Neutrophil (primary cell): ENCODE measurements around the gene NELL1.

ENCODE experiments used
- H3K27ac ChIP-seq: fragments of 200-600 bp; sonication (generic); 2 replicates; pipeline ENCODE4 v1.5.1; 2016; ENCODE audit warnings: mild to moderate bottlenecking, moderate library complexity
- H3K27me3 ChIP-seq: fragments of 200-600 bp; sonication (generic); 2 replicates; pipeline ENCODE4 v1.6.0; 2016; ENCODE audit warnings: mild to moderate bottlenecking
- H3K36me3 ChIP-seq: fragments of 200-600 bp; sonication (generic); 2 replicates; pipeline ENCODE4 v1.5.1; 2017
- H3K4me1 ChIP-seq, 2 experiments: fragments of 200-600 bp in 1 of 2; sonication (generic) in 1 of 2; 1 replicate in 1 of 2; 2 replicates in 1 of 2; pipeline versions ENCODE4 v1.5.1 to v1.6.1; 2013 to 2016; ENCODE audit warnings: low read depth in 1 of 2, low read length in 1 of 2, mild to moderate bottlenecking in 1 of 2, moderate library complexity in 1 of 2; ENCODE audit not compliant: control insufficient read depth in 1 of 2, insufficient read depth in 1 of 2
- H3K4me3 ChIP-seq, 2 experiments: fragments of 200-600 bp in 1 of 2; sonication (generic) in 1 of 2; 1 replicate in 1 of 2; 2 replicates in 1 of 2; pipeline ENCODE4 v1.5.1; 2013 to 2016; ENCODE audit warnings: low read depth in 1 of 2, low read length in 1 of 2, mild to moderate bottlenecking in 1 of 2, moderate library complexity in 1 of 2
- H3K9me3 ChIP-seq: fragments of 200-600 bp; sonication (generic); 2 replicates; pipeline ENCODE4 v1.5.1; 2016
- TF ChIP-seq, protein P1 (sequence below): fragments of 200-600 bp; sonication (generic); IDR thresholded peaks from 2 replicates; pipeline ENCODE4 v1.5.1; 2016; ENCODE audit warnings: antibody characterized with exemption

The NELL1 gene

GRCh38 chr11:21428796-21429195 lies 759.4 kb downstream of the NELL1 start:
- H3K27ac ChIP-seq: no peak overlapping the region
- H3K4me1 ChIP-seq: no peaks in the 10 kb centered on the region
- H3K27me3 ChIP-seq: no peaks in the 10 kb centered on the region
- TF ChIP-seq, protein P1, sequence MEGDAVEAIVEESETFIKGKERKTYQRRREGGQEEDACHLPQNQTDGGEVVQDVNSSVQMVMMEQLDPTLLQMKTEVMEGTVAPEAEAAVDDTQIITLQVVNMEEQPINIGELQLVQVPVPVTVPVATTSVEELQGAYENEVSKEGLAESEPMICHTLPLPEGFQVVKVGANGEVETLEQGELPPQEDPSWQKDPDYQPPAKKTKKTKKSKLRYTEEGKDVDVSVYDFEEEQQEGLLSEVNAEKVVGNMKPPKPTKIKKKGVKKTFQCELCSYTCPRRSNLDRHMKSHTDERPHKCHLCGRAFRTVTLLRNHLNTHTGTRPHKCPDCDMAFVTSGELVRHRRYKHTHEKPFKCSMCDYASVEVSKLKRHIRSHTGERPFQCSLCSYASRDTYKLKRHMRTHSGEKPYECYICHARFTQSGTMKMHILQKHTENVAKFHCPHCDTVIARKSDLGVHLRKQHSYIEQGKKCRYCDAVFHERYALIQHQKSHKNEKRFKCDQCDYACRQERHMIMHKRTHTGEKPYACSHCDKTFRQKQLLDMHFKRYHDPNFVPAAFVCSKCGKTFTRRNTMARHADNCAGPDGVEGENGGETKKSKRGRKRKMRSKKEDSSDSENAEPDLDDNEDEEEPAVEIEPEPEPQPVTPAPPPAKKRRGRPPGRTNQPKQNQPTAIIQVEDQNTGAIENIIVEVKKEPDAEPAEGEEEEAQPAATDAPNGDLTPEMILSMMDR: no peak
- H3K4me3 ChIP-seq: no peak overlapping the region
- no peaks in the 10 kb centered on the region for H3K9me3 ChIP-seq
- no peaks in the 10 kb centered on the region for H3K36me3 ChIP-seq

- TF ChIP-seq, protein P1: no peak
Observed at GRCh38 chr11:21429401-21429800, 760.0 kb downstream of the NELL1 start.

GRCh38 chr11:21430537-21430936 lies 761.2 kb downstream of the NELL1 start:
- Histone ChIP-seq H3K27me3 (no peaks in the 10 kb centered on the region), H3K36me3 (no peaks in the 10 kb centered on the region), H3K9me3 (no peaks in the 10 kb centered on the region), H3K4me1 (no peaks in the 10 kb centered on the region), H3K4me3 (no peak overlapping the region), H3K27ac (no peak overlapping the region)
- TF ChIP-seq, protein P1: no peak

More at GRCh38 chr11:21429401-21429800, 760.0 kb downstream of the NELL1 start:
- no peaks in the 10 kb centered on the region for H3K9me3 ChIP-seq
- no peaks in the 10 kb centered on the region for H3K4me1 ChIP-seq
- no peak overlapping the region for H3K4me3 ChIP-seq
- no peaks in the 10 kb centered on the region for H3K27me3 ChIP-seq
- no peaks in the 10 kb centered on the region for H3K36me3 ChIP-seq
- no peak overlapping the region for H3K27ac ChIP-seq

- Histone ChIP-seq H3K27ac (no peak overlapping the region), H3K4me1 (no peaks in the 10 kb centered on the region), H3K4me3 (no peak overlapping the region), H3K9me3 (no peaks in the 10 kb centered on the region), H3K36me3 (no peaks in the 10 kb centered on the region), H3K27me3 (no peaks in the 10 kb centered on the region)
- TF ChIP-seq, protein P1: no peak
Observed at GRCh38 chr11:21446939-21447590, 777.7 kb downstream of the NELL1 start.

GRCh38 chr11:21447871-21448270 lies 778.5 kb downstream of the NELL1 start:
- Histone ChIP-seq H3K27me3 (no peaks in the 10 kb centered on the region), H3K4me3 (no peak overlapping the region), H3K36me3 (no peaks in the 10 kb centered on the region), H3K9me3 (no peaks in the 10 kb centered on the region), H3K4me1 (no peaks in the 10 kb centered on the region), H3K27ac (no peak overlapping the region)
- TF ChIP-seq, protein P1: no peak
